HCT116 (cell line): ENCODE data around the gene ZNF225. TPM values are rescaled to one million over a fixed set of nuclear protein-coding genes. Genes with fewer than 3 reads are reported as not detected.

Experiments used
- total RNA-seq: library from RNA; stranded (reverse); gene quantifications from one replicate; pipeline ENCODE4 v1.2.1, GENCODE V29; 2021; ENCODE audit not compliant: unreplicated experiment

ZNF225 gene
- total RNA-seq, 1 experiment from 2014 or later, result 2.8 TPM

Other genes starting within 250 kb of the ZNF225 start
- gene ZNF404, start 229.4 kb upstream of the ZNF225 start, total RNA-seq, result not detected
- 15.2 TPM for gene ZNF45, start 178.1 kb upstream of the ZNF225 start, total RNA-seq
- gene ZNF221, start 162.2 kb upstream of the ZNF225 start, total RNA-seq, result 2.5 TPM
- 2.2 TPM for gene ZNF155, start 129.2 kb upstream of the ZNF225 start, total RNA-seq
- 2.8 TPM for gene ZNF230, start 110.4 kb upstream of the ZNF225 start, total RNA-seq
- gene ZNF222, start 88.0 kb upstream of the ZNF225 start, total RNA-seq, result 3.0 TPM
- gene ZNF223, start 61.4 kb upstream of the ZNF225 start, total RNA-seq, result 0.27 TPM
- not detected for gene ZNF284, start 41.2 kb upstream of the ZNF225 start, total RNA-seq
- 15.1 TPM for gene ZNF224, start 19.0 kb upstream of the ZNF225 start, total RNA-seq
- 3.4 TPM for gene ZNF234, start 28.2 kb downstream of the ZNF225 start, total RNA-seq
- gene ZNF226, start 51.7 kb downstream of the ZNF225 start, total RNA-seq, result 17.4 TPM
- 14.4 TPM for gene ZNF227, start 99.1 kb downstream of the ZNF225 start, total RNA-seq
- gene ZNF233, start 146.5 kb downstream of the ZNF225 start, total RNA-seq, result 0.30 TPM
- 5.7 TPM for gene ZNF235, start 191.6 kb downstream of the ZNF225 start, total RNA-seq
- gene ZNF112, start 243.3 kb downstream of the ZNF225 start, total RNA-seq, result 3.6 TPM